ENCODE measurements around the gene DOCK10.

The DOCK10 gene

GRCh38 chr2:225041207-225041850 is 939 bp downstream of the DOCK10 start:
- DNase-seq (ENCODE audit: low spot score) = peak; percentile 53

- peak; percentile 34 for DNase-seq (ENCODE audit: low spot score)
These were observed 1.4 kb downstream of the DOCK10 start for GRCh38 chr2:225040856-225041206.

- DNase-seq (ENCODE audit: low spot score) = no peak
These were observed 2.1 kb downstream of the DOCK10 start for GRCh38 chr2:225040142-225040541.

- DNase-seq (ENCODE audit: low spot score) = no peak
These were observed 4.1 kb downstream of the DOCK10 start for GRCh38 chr2:225038231-225038523.

GRCh38 chr2:225037415-225038230 is 4.6 kb downstream of the DOCK10 start:
- DNase-seq (ENCODE audit: low spot score) = no peak

GRCh38 chr2:225036431-225036830 is 5.8 kb downstream of the DOCK10 start:
- no peak for DNase-seq (ENCODE audit: low spot score)

GRCh38 chr2:225033440-225034318 is 8.6 kb downstream of the DOCK10 start:
- no peak for DNase-seq (ENCODE audit: low spot score)

GRCh38 chr2:225032246-225032645 is 10.0 kb downstream of the DOCK10 start:
- no peak for DNase-seq (ENCODE audit: low spot score)

- no peak for DNase-seq (ENCODE audit: low spot score)
These were observed 10.7 kb downstream of the DOCK10 start for GRCh38 chr2:225031599-225031998.

GRCh38 chr2:225030893-225031292 is 11.4 kb downstream of the DOCK10 start:
- no peak for DNase-seq (ENCODE audit: low spot score)

- DNase-seq (ENCODE audit: low spot score) = no peak
These were observed 12.1 kb downstream of the DOCK10 start for GRCh38 chr2:225030203-225030602.

- no peak for DNase-seq (ENCODE audit: low spot score)
These were observed 13.7 kb downstream of the DOCK10 start for GRCh38 chr2:225028572-225028971.

- no peak for DNase-seq (ENCODE audit: low spot score)
These were observed 15.1 kb downstream of the DOCK10 start for GRCh38 chr2:225027061-225027762.

GRCh38 chr2:225025917-225026571 is 16.2 kb downstream of the DOCK10 start:
- DNase-seq (ENCODE audit: low spot score) = peak; percentile 73

- no peak for DNase-seq (ENCODE audit: low spot score)
These were observed 20.1 kb downstream of the DOCK10 start for GRCh38 chr2:225022188-225022587.

GRCh38 chr2:225020168-225020849 is 22.0 kb downstream of the DOCK10 start:
- DNase-seq (ENCODE audit: low spot score) = no peak

GRCh38 chr2:225019105-225019504 is 23.2 kb downstream of the DOCK10 start:
- no peak for DNase-seq (ENCODE audit: low spot score)

- DNase-seq (ENCODE audit: low spot score) = no peak
These were observed 24.6 kb downstream of the DOCK10 start for GRCh38 chr2:225017713-225018112.

- DNase-seq (ENCODE audit: low spot score) = no peak
These were observed 25.1 kb downstream of the DOCK10 start for GRCh38 chr2:225017098-225017685.
